Measurements from ENCODE around the gene C6orf89.

C6orf89 gene

DNA sequence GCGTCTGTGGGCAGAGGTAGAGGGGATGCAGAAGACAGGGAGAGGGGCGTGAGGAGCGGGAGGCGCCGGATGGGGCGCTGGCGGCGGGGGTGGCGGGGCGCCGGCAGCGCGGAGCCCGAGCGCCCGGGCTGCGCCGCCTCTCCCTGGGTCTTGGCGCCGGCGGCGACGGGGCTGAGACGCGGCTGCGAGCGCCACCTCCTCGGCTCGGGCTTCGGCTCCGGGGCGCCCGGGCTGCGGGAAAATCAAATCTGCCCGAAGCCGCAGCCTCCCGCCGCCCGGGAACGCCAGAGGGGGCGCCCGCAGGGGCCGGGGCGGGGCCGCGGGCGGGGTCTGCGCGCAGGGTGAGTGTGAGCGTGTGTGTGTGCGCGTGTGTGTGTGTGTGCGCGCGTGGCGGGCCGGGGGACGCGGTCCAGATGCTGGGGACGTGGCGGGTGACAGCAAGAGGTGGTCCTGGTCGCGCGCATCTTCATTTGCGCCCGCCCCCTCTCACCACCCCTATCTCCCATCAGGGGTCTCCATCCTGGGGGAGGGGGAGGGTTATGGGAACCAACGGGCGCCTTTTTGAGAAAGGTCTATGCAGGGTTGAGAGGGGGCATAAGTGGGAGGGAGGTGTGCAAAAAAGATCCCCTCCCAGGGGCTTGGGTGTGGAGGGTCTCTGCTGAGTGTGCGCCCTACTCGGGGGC, 45.9 kb upstream of the C6orf89 start:
- no peak for TF ChIP-seq CTCF (IDR thresholded peaks at IDR 0.05; ENCODE audit: control insufficient read depth, insufficient read depth, low read depth, low read length, missing control alignments)
- DNase-seq (ENCODE audit: low read depth), result no peak
- H3K4me3 ChIP-seq (ENCODE audit: control insufficient read depth, low read depth, low read length), result peak overlapping the region; percentile 47

DNA sequence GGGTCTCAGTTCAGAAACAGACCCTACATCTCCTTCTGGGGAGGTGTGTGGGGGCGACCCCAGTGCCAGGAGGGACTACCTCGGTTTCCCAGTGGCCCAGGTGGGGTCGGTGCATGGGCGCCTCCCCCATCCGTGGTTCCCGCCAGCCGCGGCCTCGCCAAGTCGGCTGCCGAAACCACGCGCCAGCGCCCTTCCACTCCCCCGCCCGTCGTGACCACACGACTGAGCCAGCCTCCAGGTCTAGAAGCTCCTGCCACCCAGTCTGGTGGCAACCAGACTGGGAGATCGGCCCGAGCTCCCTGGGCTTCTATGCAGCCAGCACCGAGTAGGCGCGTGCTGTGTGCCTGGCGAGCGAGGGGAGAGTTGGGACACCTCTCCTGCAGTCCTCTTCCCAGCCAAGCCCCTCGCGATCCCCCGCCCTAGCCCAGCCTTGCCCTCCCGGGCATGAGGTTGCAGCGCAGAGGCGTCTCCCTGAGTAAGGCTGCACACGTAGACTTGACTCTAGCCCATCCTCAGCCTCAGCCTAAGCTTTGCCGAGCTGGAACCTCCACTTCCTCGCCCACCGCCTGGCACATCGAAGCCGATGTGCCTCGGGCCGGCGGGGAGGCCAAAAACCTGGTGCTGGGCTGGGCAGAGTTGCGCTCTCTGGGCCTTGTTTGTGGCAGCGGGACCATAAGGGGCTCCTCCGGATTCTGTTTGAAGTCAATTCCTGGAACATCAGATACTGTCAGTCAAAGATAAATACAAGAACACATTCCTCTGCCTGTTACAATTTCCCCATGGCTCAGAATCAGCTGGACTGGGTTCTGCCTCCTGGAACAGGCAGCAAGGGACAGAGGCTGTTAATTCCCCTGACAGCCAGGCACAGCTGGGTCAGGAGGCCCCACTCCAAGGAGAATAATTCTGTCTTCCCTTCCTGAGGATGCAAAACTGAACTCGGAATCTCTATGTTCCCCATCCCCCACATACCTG, 45.0 kb upstream of the C6orf89 start:
- H3K4me3 ChIP-seq (ENCODE audit: control insufficient read depth, low read depth, low read length), result peak overlapping the region; percentile 47
- no peak for DNase-seq (ENCODE audit: low read depth)
- no peak for TF ChIP-seq CTCF (IDR thresholded peaks at IDR 0.05; ENCODE audit: control insufficient read depth, insufficient read depth, low read depth, low read length, missing control alignments)

DNA sequence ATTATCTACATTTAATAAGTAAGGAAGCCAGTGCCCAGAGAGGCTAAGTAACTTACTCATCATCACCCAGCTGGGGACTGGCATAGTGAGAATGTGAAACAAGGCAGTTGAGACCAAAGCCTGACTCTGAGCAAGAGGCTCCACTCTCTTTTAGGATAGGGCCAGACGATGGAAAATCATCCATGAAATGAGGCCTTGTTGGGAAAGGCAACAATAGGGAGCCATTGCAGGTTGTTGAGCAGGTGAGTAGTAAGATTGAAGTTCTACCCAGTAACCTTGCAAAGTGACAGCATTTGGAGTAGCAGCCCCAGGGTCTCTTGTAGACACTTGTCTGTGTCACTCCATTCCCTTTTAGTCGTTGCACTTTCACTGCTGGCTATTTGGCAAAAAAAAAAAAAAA, 44.0 kb upstream of the C6orf89 start:
- no peak for DNase-seq (ENCODE audit: low read depth)

GRCh38 chr6:36843170-36843569, 42.6 kb upstream of the C6orf89 start:
- TF ChIP-seq CTCF (IDR thresholded peaks at IDR 0.05; ENCODE audit: control insufficient read depth, insufficient read depth, low read depth, low read length, missing control alignments), result no peak
- no peak for DNase-seq (ENCODE audit: low read depth)
- no peak overlapping the region for H3K4me3 ChIP-seq (ENCODE audit: control insufficient read depth, low read depth, low read length)

More for the DNA sequence above, 44.0 kb upstream of the C6orf89 start:
- H3K4me3 ChIP-seq (ENCODE audit: control insufficient read depth, low read depth, low read length), result no peak overlapping the region
- TF ChIP-seq CTCF (IDR thresholded peaks at IDR 0.05; ENCODE audit: control insufficient read depth, insufficient read depth, low read depth, low read length, missing control alignments), result no peak

- DNase-seq (ENCODE audit: low read depth), result no peak
- no peak for TF ChIP-seq CTCF (IDR thresholded peaks at IDR 0.05; ENCODE audit: control insufficient read depth, insufficient read depth, low read depth, low read length, missing control alignments)
- no peak overlapping the region for H3K4me3 ChIP-seq (ENCODE audit: control insufficient read depth, low read depth, low read length)
These were observed 41.3 kb upstream of the C6orf89 start for GRCh38 chr6:36844232-36845170.

DNA sequence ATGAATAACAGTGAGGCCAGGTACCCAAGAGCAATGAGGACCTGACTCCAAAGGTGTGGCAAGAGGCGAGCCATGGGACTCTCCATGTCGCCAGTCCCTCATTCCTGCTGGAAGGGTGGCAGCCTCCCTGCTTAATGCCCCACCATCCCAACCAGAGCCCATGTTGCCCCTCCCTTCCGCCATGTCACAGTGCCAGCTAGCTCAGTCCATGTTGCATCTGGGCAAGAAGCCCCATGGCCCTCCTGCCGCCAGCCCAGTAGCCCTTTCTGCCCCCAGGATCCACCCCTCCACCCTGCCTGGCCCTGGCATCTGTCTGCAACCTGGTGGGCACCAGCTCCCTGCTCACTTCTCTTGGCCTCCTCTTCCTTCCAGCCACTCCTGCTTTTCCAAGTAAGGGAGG, 40.5 kb upstream of the C6orf89 start:
- TF ChIP-seq CTCF (IDR thresholded peaks at IDR 0.05; ENCODE audit: control insufficient read depth, insufficient read depth, low read depth, low read length, missing control alignments), result no peak
- no peak for DNase-seq (ENCODE audit: low read depth)
- H3K4me3 ChIP-seq (ENCODE audit: control insufficient read depth, low read depth, low read length), result no peak overlapping the region

All from AG09309 (cell line).